ENCODE measurements around the gene HSF2BP.
"Not testable (repeated sequence)": the region's sequence is repeated elsewhere in the genome, so short reads cannot be mapped to it uniquely, and the experiment has no call there.

HSF2BP gene

DNA sequence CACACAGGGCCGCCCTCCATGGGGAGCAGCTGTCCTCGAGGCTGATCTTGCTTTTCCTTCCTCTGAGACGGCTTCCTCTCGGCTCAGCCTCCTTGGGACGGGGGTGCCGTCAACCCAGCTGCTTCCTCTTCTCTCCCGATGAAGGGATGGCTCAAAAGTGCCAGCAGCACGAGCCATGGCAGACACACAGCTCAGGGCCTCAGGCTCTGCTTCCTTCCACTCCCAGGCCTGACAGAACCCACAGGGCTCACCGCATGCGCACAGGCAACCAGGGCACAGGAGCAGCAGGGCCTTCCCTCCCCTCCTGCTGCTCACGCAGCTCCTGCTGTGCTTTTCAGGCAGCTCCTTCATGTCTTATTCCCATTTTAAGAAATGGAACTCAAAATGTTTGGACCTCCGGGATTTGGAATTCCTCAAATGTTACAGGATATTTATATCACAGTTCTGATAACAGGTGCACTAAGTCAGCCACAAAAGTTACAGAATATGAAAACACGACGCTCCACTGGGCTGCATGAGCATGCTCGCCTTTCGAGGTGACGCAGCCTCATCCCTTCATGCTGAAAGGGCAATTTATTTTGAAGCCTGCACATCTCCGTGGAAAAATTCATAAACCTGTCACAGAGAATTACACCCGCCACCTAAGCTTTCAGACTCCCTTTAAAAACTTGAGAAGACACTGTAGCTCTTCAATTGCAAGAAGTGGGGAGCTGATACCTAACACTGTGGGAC lies 84.4 kb downstream of the HSF2BP start:
- Histone ChIP-seq H2AFZ (ENCODE audit: low read length, unreplicated experiment) (no peak overlapping the region), H3K27me3 (ENCODE audit: insufficient read depth, low read length) (no peaks in the 10 kb centered on the region), H3K4me3 (ENCODE audit: low read depth, low read length) (no peak overlapping the region), H3K4me1 (ENCODE audit: control insufficient read depth, insufficient read depth, low read length, unreplicated experiment) (no peaks in the 10 kb centered on the region), H3K27ac (ENCODE audit: low read depth, low read length) (no peak overlapping the region), H3K79me2 (ENCODE audit: control insufficient read depth, insufficient read depth, low read length, unreplicated experiment) (no peaks in the 10 kb centered on the region), H3K36me3 (ENCODE audit: insufficient read depth, low read length) (no peaks in the 10 kb centered on the region)

DNA sequence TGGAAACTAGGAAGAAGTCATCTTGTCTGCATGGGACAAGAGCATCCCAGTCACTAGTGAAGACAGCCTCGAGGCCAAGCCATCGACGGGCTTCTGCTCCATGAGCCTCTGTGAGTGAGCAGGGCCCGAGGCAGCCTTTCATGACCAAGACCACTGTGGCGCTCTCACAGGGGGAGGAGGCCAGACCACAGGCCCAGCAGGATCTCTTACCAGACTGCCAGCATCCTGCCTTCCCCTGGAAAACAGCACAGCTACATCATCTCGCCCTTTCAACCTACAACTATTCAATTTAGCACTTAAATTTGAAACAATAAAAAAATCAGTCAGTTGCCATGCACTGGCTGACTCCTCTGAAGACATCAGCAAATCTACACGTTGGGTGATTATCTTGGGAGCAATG lies 85.4 kb downstream of the HSF2BP start:
- H2AFZ ChIP-seq (ENCODE audit: low read length, unreplicated experiment), result no peak overlapping the region
- no peak overlapping the region for H3K4me3 ChIP-seq (ENCODE audit: low read depth, low read length)
- no peak overlapping the region for H3K27ac ChIP-seq (ENCODE audit: low read depth, low read length)
- H3K79me2 ChIP-seq (ENCODE audit: control insufficient read depth, insufficient read depth, low read length, unreplicated experiment), result no peaks in the 10 kb centered on the region
- no peaks in the 10 kb centered on the region for H3K27me3 ChIP-seq (ENCODE audit: insufficient read depth, low read length)
- no peaks in the 10 kb centered on the region for H3K4me1 ChIP-seq (ENCODE audit: control insufficient read depth, insufficient read depth, low read length, unreplicated experiment)
- no peaks in the 10 kb centered on the region for H3K36me3 ChIP-seq (ENCODE audit: insufficient read depth, low read length)

DNA sequence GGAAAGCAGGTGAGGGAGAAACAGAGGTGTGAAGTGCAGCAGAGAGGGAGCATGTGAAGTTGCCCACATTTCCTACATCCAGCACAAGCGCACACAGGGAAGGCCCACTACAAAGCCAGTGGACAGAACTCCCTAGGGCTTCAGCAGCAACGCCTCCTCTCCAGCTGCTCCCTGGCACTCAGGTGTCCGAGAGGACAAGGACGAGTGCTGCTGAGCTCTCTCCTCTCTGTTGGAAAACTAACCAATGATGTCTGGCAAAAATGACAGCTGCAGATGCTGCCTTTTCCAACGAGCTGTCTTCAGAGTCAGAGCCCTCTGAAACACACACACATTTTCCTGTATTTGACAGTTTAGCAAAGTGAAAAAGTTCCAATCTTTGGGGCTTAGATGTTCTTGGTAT lies 86.8 kb downstream of the HSF2BP start:
- H3K36me3 ChIP-seq (ENCODE audit: insufficient read depth, low read length), result no peaks in the 10 kb centered on the region
- H3K27me3 ChIP-seq (ENCODE audit: insufficient read depth, low read length), result no peaks in the 10 kb centered on the region
- no peak overlapping the region for H3K27ac ChIP-seq (ENCODE audit: low read depth, low read length)
- H3K4me3 ChIP-seq (ENCODE audit: low read depth, low read length), result no peak overlapping the region
- no peak overlapping the region for H2AFZ ChIP-seq (ENCODE audit: low read length, unreplicated experiment)
- no peaks in the 10 kb centered on the region for H3K4me1 ChIP-seq (ENCODE audit: control insufficient read depth, insufficient read depth, low read length, unreplicated experiment)
- H3K79me2 ChIP-seq (ENCODE audit: control insufficient read depth, insufficient read depth, low read length, unreplicated experiment), result no peaks in the 10 kb centered on the region

DNA sequence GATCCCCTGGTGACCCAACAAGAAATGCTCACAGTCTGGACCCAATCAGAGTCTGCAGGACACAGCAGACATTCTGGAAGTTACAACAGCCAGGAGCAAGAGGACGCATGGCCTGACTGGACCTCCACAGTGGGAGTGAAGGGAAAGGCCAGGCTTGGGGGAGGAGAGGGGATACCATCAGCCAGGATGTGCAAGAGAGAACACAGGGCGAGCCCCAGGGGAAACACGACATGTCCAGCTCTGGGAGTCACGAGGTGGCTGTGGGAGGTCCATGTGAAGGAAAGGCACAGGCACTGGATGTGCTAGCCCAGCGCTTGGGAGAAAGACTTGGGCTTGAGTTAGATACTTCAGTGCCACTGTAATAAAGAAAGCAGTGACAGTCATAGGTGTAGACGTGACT lies 87.3 kb downstream of the HSF2BP start:
- no peaks in the 10 kb centered on the region for H3K4me1 ChIP-seq (ENCODE audit: control insufficient read depth, insufficient read depth, low read length, unreplicated experiment)
- no peaks in the 10 kb centered on the region for H3K27me3 ChIP-seq (ENCODE audit: insufficient read depth, low read length)
- no peak overlapping the region for H3K4me3 ChIP-seq (ENCODE audit: low read depth, low read length)
- H3K79me2 ChIP-seq (ENCODE audit: control insufficient read depth, insufficient read depth, low read length, unreplicated experiment), result no peaks in the 10 kb centered on the region
- H2AFZ ChIP-seq (ENCODE audit: low read length, unreplicated experiment), result no peak overlapping the region
- no peak overlapping the region for H3K27ac ChIP-seq (ENCODE audit: low read depth, low read length)
- H3K36me3 ChIP-seq (ENCODE audit: insufficient read depth, low read length), result no peaks in the 10 kb centered on the region

DNA sequence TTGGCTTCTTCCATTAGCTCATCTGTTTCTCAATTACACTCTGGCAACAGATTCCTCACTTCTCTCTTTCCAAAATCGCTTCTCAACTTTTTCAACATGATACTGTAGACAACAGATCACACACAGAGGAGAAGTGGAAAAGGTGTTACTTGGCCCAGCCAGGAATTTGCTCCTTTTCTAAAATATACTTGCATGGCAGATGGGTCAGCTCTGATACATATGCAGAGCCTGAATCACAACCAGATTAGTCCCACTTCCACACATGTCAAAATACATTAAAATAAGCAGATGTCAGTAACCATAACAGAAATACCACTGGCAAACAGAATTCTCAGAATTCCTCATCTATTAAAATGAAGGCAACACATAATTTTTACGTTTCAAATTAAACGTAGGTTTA lies 89.1 kb downstream of the HSF2BP start:
- not testable (repeated sequence) for H3K27me3 ChIP-seq (ENCODE audit: insufficient read depth, low read length); H3K27ac ChIP-seq (ENCODE audit: low read depth, low read length); H3K4me3 ChIP-seq (ENCODE audit: low read depth, low read length); H3K4me1 ChIP-seq (ENCODE audit: control insufficient read depth, insufficient read depth, low read length, unreplicated experiment); H3K36me3 ChIP-seq (ENCODE audit: insufficient read depth, low read length); H2AFZ ChIP-seq (ENCODE audit: low read length, unreplicated experiment); H3K79me2 ChIP-seq (ENCODE audit: control insufficient read depth, insufficient read depth, low read length, unreplicated experiment)

DNA sequence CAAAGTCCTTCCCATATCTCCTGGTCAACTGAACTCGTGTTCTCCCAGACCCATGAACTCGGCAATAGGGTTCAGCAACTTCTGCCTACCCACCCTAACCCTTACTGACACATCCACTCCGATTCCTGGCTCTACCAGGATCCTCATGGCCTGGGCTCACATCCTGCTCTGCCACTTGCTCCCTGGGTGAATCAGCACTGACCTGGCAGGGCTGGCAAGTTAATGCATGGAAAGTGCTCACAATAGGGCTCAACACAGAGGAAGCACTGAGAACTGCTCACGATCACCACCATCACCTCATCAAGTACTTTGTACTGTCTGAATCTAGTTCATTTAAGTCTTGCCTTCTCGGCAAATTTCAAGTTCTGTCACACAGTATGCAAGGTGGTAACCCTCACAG lies 96.8 kb downstream of the HSF2BP start:
- not testable (repeated sequence) for H3K4me1 ChIP-seq (ENCODE audit: control insufficient read depth, insufficient read depth, low read length, unreplicated experiment); H3K27ac ChIP-seq (ENCODE audit: low read depth, low read length); H3K27me3 ChIP-seq (ENCODE audit: insufficient read depth, low read length); H3K79me2 ChIP-seq (ENCODE audit: control insufficient read depth, insufficient read depth, low read length, unreplicated experiment); H2AFZ ChIP-seq (ENCODE audit: low read length, unreplicated experiment); H3K4me3 ChIP-seq (ENCODE audit: low read depth, low read length); H3K36me3 ChIP-seq (ENCODE audit: insufficient read depth, low read length)

DNA sequence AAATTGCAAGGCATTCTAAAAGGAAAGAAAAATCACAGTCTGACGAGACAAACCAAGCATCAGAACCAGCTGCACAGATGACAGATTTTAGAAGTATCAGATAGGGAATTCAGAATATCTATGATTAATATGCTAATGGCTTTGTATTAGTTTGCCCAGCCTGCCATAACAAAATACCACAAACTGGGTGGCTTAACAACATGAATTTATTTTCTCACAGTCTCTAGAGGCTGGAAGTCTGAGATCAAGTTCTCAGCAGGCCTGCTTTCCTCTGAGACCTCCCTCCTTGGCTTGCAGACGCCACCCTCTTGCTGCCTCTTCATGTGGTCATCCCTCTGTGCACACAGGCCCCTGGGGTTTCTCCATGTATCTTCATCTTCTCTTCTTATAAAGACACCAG lies 118.7 kb downstream of the HSF2BP start:
- H3K4me3 ChIP-seq (ENCODE audit: low read depth, low read length); H3K27me3 ChIP-seq (ENCODE audit: insufficient read depth, low read length); H3K4me1 ChIP-seq (ENCODE audit: control insufficient read depth, insufficient read depth, low read length, unreplicated experiment); H3K79me2 ChIP-seq (ENCODE audit: control insufficient read depth, insufficient read depth, low read length, unreplicated experiment); H3K27ac ChIP-seq (ENCODE audit: low read depth, low read length); H2AFZ ChIP-seq (ENCODE audit: low read length, unreplicated experiment); H3K36me3 ChIP-seq (ENCODE audit: insufficient read depth, low read length): not testable (repeated sequence)

DNA sequence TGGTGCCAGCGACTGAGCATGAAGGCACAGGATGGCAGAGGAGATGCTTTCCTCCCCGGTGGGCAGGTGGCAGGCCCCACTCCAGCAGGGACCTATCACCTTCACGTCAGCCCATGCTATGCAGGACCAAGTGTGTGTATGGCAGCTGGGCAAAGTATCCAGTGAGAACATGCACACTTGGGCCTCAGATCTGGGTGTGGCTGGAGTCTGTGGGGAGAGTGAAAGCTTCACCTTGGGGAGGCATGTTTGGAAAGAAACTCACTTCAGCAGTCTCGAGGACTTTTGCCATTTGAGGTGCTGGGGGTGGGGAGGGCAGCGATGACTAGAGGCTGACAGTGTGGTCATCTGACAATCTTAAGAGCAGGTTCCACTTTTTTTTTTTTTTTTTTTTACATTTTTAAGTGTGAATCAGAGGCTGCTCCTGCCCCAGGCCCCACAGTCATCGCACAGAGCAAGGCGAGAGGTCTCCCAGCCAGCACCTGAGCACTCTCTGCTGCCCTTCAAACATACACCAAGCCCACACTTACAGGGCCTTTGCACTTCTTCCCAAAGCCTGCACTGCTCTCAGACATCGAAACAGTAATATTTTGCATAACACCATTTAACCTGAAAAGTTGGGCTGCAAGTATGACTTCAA lies 136.7 kb downstream of the HSF2BP start:
- H3K79me2 ChIP-seq (ENCODE audit: control insufficient read depth, insufficient read depth, low read length, unreplicated experiment); H3K36me3 ChIP-seq (ENCODE audit: insufficient read depth, low read length); H3K4me1 ChIP-seq (ENCODE audit: control insufficient read depth, insufficient read depth, low read length, unreplicated experiment); H2AFZ ChIP-seq (ENCODE audit: low read length, unreplicated experiment); H3K27me3 ChIP-seq (ENCODE audit: insufficient read depth, low read length); H3K27ac ChIP-seq (ENCODE audit: low read depth, low read length); H3K4me3 ChIP-seq (ENCODE audit: low read depth, low read length): not testable (repeated sequence)

DNA sequence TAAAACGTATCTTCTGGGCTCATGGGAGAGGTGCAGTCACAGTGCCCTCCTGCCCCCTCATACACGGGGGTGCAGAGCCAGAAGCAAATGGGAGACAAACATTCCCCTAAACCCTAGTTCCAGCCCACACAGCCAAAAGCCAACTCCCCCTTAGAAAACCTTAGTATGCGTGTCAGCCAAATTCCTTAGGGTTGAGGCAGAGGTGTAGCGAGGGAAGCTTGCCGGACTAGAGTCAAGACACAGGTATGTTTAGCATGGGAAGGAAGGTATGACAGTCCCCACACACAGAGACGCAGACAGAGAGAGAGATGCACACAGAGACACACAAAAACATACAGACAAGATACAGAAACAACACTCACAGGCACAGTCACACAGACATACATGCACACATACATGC lies 141.6 kb downstream of the HSF2BP start:
- H3K27ac ChIP-seq (ENCODE audit: low read depth, low read length); H2AFZ ChIP-seq (ENCODE audit: low read length, unreplicated experiment): not testable (repeated sequence)

DNA sequence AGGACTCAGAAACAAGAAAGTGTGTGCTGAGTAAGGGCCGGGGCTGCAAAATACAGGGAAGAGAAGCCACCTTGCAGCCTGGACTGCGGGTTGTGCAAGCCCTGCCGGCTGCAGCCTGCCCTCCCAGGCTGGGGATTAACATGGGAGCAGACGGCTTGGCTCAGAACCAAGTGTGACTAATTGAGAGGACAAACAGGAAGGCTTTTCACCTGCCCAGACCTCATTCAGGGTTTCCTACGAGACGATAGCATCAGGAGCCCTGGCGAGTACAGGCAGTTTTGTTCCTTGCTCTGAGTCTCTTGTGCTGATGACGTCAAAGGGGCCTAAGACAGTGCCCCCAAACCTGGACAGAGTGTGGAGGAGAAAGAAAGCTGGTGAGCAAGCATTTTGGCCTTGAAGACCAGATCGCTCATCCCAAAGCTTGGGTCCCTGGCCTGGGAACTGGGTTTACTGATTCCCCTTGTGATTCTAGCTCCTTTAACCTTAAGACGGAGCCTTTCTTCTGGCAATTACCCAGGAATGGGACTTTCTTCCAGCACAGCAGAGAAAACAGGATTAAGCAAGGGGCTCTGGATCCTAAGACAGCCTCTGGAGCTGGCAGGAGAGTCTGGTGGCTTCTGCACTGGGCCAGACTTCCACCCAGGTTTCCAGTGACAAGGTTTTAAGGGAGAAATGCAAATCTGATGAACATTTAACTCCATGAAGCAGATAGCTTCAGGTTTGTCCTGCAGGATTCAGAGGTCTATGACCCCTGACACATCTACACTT lies 142.2 kb downstream of the HSF2BP start:
- H3K36me3 ChIP-seq (ENCODE audit: insufficient read depth, low read length); H3K4me3 ChIP-seq (ENCODE audit: low read depth, low read length); H3K79me2 ChIP-seq (ENCODE audit: control insufficient read depth, insufficient read depth, low read length, unreplicated experiment); H2AFZ ChIP-seq (ENCODE audit: low read length, unreplicated experiment); H3K27me3 ChIP-seq (ENCODE audit: insufficient read depth, low read length); H3K4me1 ChIP-seq (ENCODE audit: control insufficient read depth, insufficient read depth, low read length, unreplicated experiment); H3K27ac ChIP-seq (ENCODE audit: low read depth, low read length): not testable (repeated sequence)

More for the DNA sequence above, 141.6 kb downstream of the HSF2BP start:
- not testable (repeated sequence) for H3K27me3 ChIP-seq (ENCODE audit: insufficient read depth, low read length); H3K4me1 ChIP-seq (ENCODE audit: control insufficient read depth, insufficient read depth, low read length, unreplicated experiment); H3K36me3 ChIP-seq (ENCODE audit: insufficient read depth, low read length); H3K79me2 ChIP-seq (ENCODE audit: control insufficient read depth, insufficient read depth, low read length, unreplicated experiment); H3K4me3 ChIP-seq (ENCODE audit: low read depth, low read length)

DNA sequence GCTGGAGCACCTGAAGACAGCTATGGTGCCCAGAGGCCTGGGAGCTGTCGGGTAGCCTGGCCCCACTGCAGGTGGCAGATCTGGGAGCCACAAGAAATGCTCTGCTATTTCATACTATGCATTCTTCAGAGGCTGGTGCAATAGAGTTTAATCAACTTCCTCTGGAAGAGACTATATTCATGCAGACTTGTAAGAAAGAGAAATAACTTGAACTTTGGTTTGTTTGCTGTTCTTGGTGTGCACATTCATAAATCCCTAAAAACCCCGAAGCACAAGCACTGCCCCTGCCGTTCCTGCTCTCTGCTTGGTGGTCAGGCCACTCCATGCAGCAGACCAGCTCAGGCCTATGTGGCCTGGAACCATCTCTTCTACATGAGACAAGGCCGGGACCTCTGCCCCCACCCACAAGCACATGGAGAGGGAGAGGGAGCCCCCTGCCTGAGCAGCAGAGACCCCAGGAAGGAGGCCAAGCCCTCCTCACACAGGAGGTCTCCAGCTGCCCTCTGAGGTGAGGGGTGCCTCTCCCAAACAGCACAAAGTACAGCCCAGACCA lies 142.9 kb downstream of the HSF2BP start:
- not testable (repeated sequence) for H3K27ac ChIP-seq (ENCODE audit: low read depth, low read length); H3K79me2 ChIP-seq (ENCODE audit: control insufficient read depth, insufficient read depth, low read length, unreplicated experiment); H3K27me3 ChIP-seq (ENCODE audit: insufficient read depth, low read length); H3K4me1 ChIP-seq (ENCODE audit: control insufficient read depth, insufficient read depth, low read length, unreplicated experiment); H3K36me3 ChIP-seq (ENCODE audit: insufficient read depth, low read length); H2AFZ ChIP-seq (ENCODE audit: low read length, unreplicated experiment); H3K4me3 ChIP-seq (ENCODE audit: low read depth, low read length)
